ENCODE results near the gene AEN. TPM values are rescaled to one million over a fixed set of nuclear protein-coding genes. Genes with fewer than 3 reads are reported as not detected.
"Not testable (repeated sequence)": the region's sequence is repeated elsewhere in the genome, so short reads cannot be mapped to it uniquely, and the experiment has no call there.

Gene AEN
- total RNA-seq, 1 experiment from 2014 or later, result 18.3 TPM

- DNase-seq (ENCODE audit: low read depth), result no peak
Observed at GRCh38 chr15:88630798-88631463, 9.8 kb downstream of the AEN start.

- no peak for DNase-seq (ENCODE audit: low read depth)
Observed at GRCh38 chr15:88631464-88632028, 10.4 kb downstream of the AEN start.

GRCh38 chr15:88632797-88633196 is 11.7 kb downstream of the AEN start:
- not testable (repeated sequence) for DNase-seq (ENCODE audit: low read depth)

GRCh38 chr15:88634449-88634848 is 13.3 kb downstream of the AEN start:
- no peak for DNase-seq (ENCODE audit: low read depth)

GRCh38 chr15:88635318-88635717 is 14.2 kb downstream of the AEN start:
- DNase-seq (ENCODE audit: low read depth), result no peak

- no peak for DNase-seq (ENCODE audit: low read depth)
Observed at GRCh38 chr15:88636050-88636449, 14.9 kb downstream of the AEN start.

GRCh38 chr15:88636654-88637053 is 15.5 kb downstream of the AEN start:
- no peak for DNase-seq (ENCODE audit: low read depth)

- DNase-seq (ENCODE audit: low read depth), result no peak
Observed at GRCh38 chr15:88637436-88637835, 16.3 kb downstream of the AEN start.

- no peak for DNase-seq (ENCODE audit: low read depth)
Observed at GRCh38 chr15:88637841-88638625, 16.9 kb downstream of the AEN start.

GRCh38 chr15:88638626-88639372 is 17.7 kb downstream of the AEN start, which contains the start of gene ISG20:
Gene ISG20, plus strand, starts transcription at chr15:88639016. Its CDS starts 351 bp downstream, at chr15:88639367.
- peak; percentile 91 for DNase-seq (ENCODE audit: low read depth)

GRCh38 chr15:88641959-88642452 is 20.9 kb downstream of the AEN start:
- DNase-seq (ENCODE audit: low read depth), result no peak

GRCh38 chr15:88642514-88642913 is 21.4 kb downstream of the AEN start:
- DNase-seq (ENCODE audit: low read depth), result not testable (repeated sequence)

GRCh38 chr15:88644741-88645140 is 23.6 kb downstream of the AEN start:
- DNase-seq (ENCODE audit: low read depth), result no peak

GRCh38 chr15:88645171-88646087 is 24.3 kb downstream of the AEN start:
- no peak for DNase-seq (ENCODE audit: low read depth)

- DNase-seq (ENCODE audit: low read depth), result no peak
Observed at GRCh38 chr15:88646088-88646405, 24.9 kb downstream of the AEN start.

- no peak for DNase-seq (ENCODE audit: low read depth)
Observed at GRCh38 chr15:88646951-88647350, 25.8 kb downstream of the AEN start.

GRCh38 chr15:88647351-88648105 is 26.4 kb downstream of the AEN start:
- no peak for DNase-seq (ENCODE audit: low read depth)

- no peak for DNase-seq (ENCODE audit: low read depth)
Observed at GRCh38 chr15:88648357-88649214, 27.4 kb downstream of the AEN start.

- DNase-seq (ENCODE audit: low read depth), result peak; percentile 87
Observed at GRCh38 chr15:88649286-88649733, 28.2 kb downstream of the AEN start.
